H1 (cell line): ENCODE results near the gene SVEP1.

ENCODE experiments used
- BRCA1 ChIP-seq: IDR thresholded peaks from 2 replicates; pipeline ENCODE4 v1.6.1; 2012; ENCODE audit warnings: low read depth, low read length, improper control_type of control experiment
- CEBPB ChIP-seq: IDR thresholded peaks from 2 replicates; pipeline ENCODE4 v1.6.1; 2012; ENCODE audit warnings: low read depth, low read length
- CTCF ChIP-seq, 3 experiments: IDR thresholded peaks; 1 replicate in 2 of 3; 2 replicates in 1 of 3; pipeline versions ENCODE4 v1.5.1 to v1.6.1; 2011; ENCODE audit warnings: low read length in 3 of 3, mild to moderate bottlenecking in 3 of 3, inconsistent platforms in 2 of 3, low read depth in 1 of 3, moderate library complexity in 1 of 3; ENCODE audit not compliant: insufficient read depth in 1 of 3; ENCODE audit errors: control extremely low read depth in 1 of 3
- EZH2 ChIP-seq: fragments of 200-600 bp; sonication (generic); IDR thresholded peaks from 2 replicates; pipeline ENCODE4 v1.7.1; 2012; ENCODE audit warnings: low read depth, mild to moderate bottlenecking, moderate library complexity, low read length, inconsistent platforms; ENCODE audit not compliant: severe bottlenecking
- KDM5A ChIP-seq: fragments of 200-600 bp; IDR thresholded peaks from 2 replicates; pipeline ENCODE4 v1.7.1; 2012; ENCODE audit warnings: mild to moderate bottlenecking, low read length, inconsistent platforms, mixed read lengths
- PHF8 ChIP-seq: fragments of 200-600 bp; sonication (generic); conservative IDR thresholded peaks from 2 replicates; pipeline ENCODE4 v1.7.1; 2012; ENCODE audit warnings: low read depth, mild to moderate bottlenecking, inconsistent platforms, low read length, moderate library complexity
- POLR2A ChIP-seq, 2 experiments: IDR thresholded peaks; 1 replicate in 1 of 2; 2 replicates in 1 of 2; pipeline ENCODE4 v1.6.1; 2011; ENCODE audit warnings: low read depth in 2 of 2, low read length in 2 of 2, mild to moderate bottlenecking in 2 of 2; ENCODE audit errors: control extremely low read depth in 1 of 2
- POLR2AphosphoS5 ChIP-seq: IDR thresholded peaks from 2 replicates; pipeline ENCODE4 v1.6.1; 2011; ENCODE audit warnings: low read depth, low read length
- RFX5 ChIP-seq: IDR thresholded peaks from 2 replicates; pipeline ENCODE4 v1.6.1; 2011; ENCODE audit warnings: low read depth, low read length, improper control_type of control experiment, borderline replicate concordance
- SIX5 ChIP-seq: IDR thresholded peaks from 2 replicates; pipeline ENCODE4 v1.6.1; 2011; ENCODE audit warnings: mild to moderate bottlenecking, low read depth, low read length
- SUZ12 ChIP-seq: fragments of 200-600 bp; sonication (generic); IDR thresholded peaks from 2 replicates; pipeline ENCODE4 v1.6.1; 2012; ENCODE audit warnings: mild to moderate bottlenecking, inconsistent platforms, low read length, moderate library complexity, mixed read lengths
- TAF7 ChIP-seq: optimal IDR thresholded peaks from 2 replicates; pipeline ENCODE3; 2011; ENCODE audit warnings: low read depth, mild to moderate bottlenecking, inconsistent platforms, low read length, moderate library complexity, borderline replicate concordance
- TF ChIP-seq, protein P1 (sequence below): IDR thresholded peaks from 2 replicates; pipeline ENCODE4 v1.6.1; 2011; ENCODE audit warnings: low read length, improper control_type of control experiment
- TF ChIP-seq, protein P2 (sequence below): IDR thresholded peaks from 2 replicates; pipeline ENCODE4 v1.6.1; 2012; ENCODE audit warnings: inconsistent platforms

DNA sequence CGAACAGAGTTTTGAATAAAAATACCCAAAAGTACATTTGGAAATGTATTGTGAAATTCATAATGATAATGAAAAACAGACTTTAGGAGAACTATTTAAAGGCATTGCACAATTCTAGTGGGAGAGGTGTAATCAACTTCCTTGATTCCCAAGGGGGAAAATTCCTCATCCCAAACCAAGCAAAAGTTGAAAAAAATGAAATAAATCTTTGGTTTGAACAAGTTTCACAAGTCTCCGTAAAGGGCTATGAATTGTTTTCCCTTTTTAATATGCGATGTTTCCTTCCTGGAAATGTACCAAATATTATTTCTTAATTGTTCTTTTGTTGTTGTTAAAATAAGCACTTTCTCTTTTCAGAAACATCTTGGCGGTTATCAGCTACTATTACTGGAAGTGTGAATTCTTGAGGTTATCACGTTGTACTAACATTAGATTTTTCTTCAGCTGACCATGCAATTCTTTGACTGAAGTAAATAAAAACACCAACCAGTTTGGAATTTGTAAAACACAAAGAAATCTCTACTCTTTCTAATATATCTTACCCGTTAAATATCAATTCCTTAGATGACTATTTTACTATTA lies 59.3 kb downstream of the SVEP1 start:
- TF ChIP-seq CTCF (IDR thresholded peaks at IDR 0.05; ENCODE audit: control extremely low read depth in 1 of 3, insufficient read depth in 1 of 3, low read depth in 1 of 3, low read length in 3 of 3) (no peak), CEBPB (no peak), PHF8 (no peak), POLR2A (IDR thresholded peaks at IDR 0.05; ENCODE audit: control extremely low read depth in 1 of 2, low read depth in 2 of 2, low read length in 2 of 2) (no peak), POLR2AphosphoS5 (no peak), SUZ12 (no peak), RFX5 (no peak), EZH2 (no peak), KDM5A (no peak), SIX5 (no peak), BRCA1 (no peak), TAF7 (no peak)
- TF ChIP-seq, protein P1, sequence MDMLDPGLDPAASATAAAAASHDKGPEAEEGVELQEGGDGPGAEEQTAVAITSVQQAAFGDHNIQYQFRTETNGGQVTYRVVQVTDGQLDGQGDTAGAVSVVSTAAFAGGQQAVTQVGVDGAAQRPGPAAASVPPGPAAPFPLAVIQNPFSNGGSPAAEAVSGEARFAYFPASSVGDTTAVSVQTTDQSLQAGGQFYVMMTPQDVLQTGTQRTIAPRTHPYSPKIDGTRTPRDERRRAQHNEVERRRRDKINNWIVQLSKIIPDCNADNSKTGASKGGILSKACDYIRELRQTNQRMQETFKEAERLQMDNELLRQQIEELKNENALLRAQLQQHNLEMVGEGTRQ, result no peak
- TF ChIP-seq, protein P2, sequence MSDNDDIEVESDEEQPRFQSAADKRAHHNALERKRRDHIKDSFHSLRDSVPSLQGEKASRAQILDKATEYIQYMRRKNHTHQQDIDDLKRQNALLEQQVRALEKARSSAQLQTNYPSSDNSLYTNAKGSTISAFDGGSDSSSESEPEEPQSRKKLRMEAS, result no peak
